ENCODE data around the gene IFITM5.
"Not testable (repeated sequence)": the region's sequence is repeated elsewhere in the genome, so short reads cannot be mapped to it uniquely, and the experiment has no call there.

Gene IFITM5

GRCh38 chr11:326592-326841 is 27.2 kb upstream of the IFITM5 start:
- no peaks in the 10 kb centered on the region for H3K27me3 ChIP-seq (ENCODE audit: control insufficient read depth, low read length)

GRCh38 chr11:325796-326591 is 26.7 kb upstream of the IFITM5 start:
- Histone ChIP-seq H3K4me1 (ENCODE audit: control insufficient read depth, low read length) (peaks cover 62% of the 10 kb centered on the region), H3K4me3 (ENCODE audit: low read length) (peak overlapping the region; percentile 69), H3K27me3 (ENCODE audit: control insufficient read depth, low read length) (no peaks in the 10 kb centered on the region), H4K20me1 (ENCODE audit: control insufficient read depth, insufficient read depth, low read depth, low read length) (no peaks in the 10 kb centered on the region), H3K36me3 (ENCODE audit: control insufficient read depth, low read length) (no peaks in the 10 kb centered on the region), H3K27ac (ENCODE audit: low read depth, low read length) (peak overlapping the region; percentile 92), H3K4me2 (ENCODE audit: low read length) (peak overlapping the region; percentile 92), H3K79me2 (ENCODE audit: control insufficient read depth, low read length) (no peaks in the 10 kb centered on the region), H3F3A (ENCODE audit: control insufficient read depth, insufficient read depth) (peaks cover 26% of the 10 kb centered on the region), H3K9me3 (ENCODE audit: control insufficient read depth, insufficient read depth, low read length) (peaks cover 6% of the 10 kb centered on the region; the same call in 1 of the 2 replicates), H3K9me2 (replicated peaks; ENCODE audit: control insufficient read depth, low read length) (no peaks in the 10 kb centered on the region)
- TF ChIP-seq EZH2phosphoT487 (IDR thresholded peaks at IDR 0.05; ENCODE audit: borderline replicate concordance, low read length) (no peak), CTCF (IDR thresholded peaks at IDR 0.05; ENCODE audit: low read depth, low read length, poor library complexity, severe bottlenecking) (no peak)

More at GRCh38 chr11:326592-326841, 27.2 kb upstream of the IFITM5 start:
- Histone ChIP-seq H3K27ac (ENCODE audit: low read depth, low read length) (peak overlapping the region; percentile 92), H3K9me3 (ENCODE audit: control insufficient read depth, insufficient read depth, low read length) (peaks cover 6% of the 10 kb centered on the region; the same call in 1 of the 2 replicates), H3K36me3 (ENCODE audit: control insufficient read depth, low read length) (no peaks in the 10 kb centered on the region), H3K79me2 (ENCODE audit: control insufficient read depth, low read length) (no peaks in the 10 kb centered on the region), H3K9me2 (replicated peaks; ENCODE audit: control insufficient read depth, low read length) (no peaks in the 10 kb centered on the region), H3K4me2 (ENCODE audit: low read length) (peak overlapping the region; percentile 92), H3K4me1 (ENCODE audit: control insufficient read depth, low read length) (peaks cover 62% of the 10 kb centered on the region), H3F3A (ENCODE audit: control insufficient read depth, insufficient read depth) (peaks cover 26% of the 10 kb centered on the region), H4K20me1 (ENCODE audit: control insufficient read depth, insufficient read depth, low read depth, low read length) (no peaks in the 10 kb centered on the region), H3K4me3 (ENCODE audit: low read length) (peak overlapping the region; percentile 69)
- TF ChIP-seq EZH2phosphoT487 (IDR thresholded peaks at IDR 0.05; ENCODE audit: borderline replicate concordance, low read length) (no peak), CTCF (IDR thresholded peaks at IDR 0.05; ENCODE audit: low read depth, low read length, poor library complexity, severe bottlenecking) (no peak)

DNA sequence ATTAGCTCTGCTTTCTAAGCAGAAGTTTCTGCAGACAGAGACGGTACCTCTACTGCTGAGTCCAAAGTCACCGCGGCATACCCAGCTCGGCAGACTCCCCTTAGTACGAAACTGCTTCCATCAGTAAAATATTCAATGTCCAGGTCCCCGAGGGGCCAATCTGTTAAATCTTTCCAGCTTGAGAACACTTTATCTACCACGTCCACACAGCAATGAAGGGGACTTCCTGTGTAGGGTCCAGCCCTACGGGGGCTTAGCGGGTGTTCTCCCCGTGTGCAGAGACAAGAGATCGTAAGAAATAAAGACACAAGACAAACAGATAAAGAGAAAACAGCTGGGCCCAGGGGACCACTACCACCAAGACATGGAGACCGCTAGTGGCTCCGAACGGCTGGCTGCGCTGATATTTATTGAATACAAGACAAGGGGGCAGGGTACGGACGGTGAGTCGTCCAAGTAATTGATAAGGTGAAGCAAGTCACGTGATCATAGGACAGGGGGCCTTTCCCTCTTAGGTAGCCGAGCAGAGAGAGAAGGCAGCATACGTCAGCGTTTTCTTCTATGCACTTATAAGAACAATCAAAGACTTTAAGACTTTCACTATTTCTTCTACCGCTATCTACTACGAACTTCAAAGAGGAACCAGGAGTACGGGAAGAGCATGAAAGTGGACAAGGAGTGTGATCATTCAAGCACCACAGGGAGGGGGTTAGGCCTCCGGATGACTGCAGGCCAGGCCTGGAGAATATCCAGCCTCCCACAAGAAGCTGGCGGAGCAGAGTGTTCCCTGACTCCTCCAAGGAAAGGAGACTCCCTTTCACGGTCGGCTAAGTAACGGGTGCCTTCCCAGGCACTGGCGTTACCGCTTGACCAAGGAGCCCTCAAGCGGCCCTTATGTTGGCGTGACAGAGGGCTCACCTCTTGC is 25.5 kb upstream of the IFITM5 start:
- not testable (repeated sequence) for H3K4me3 ChIP-seq (ENCODE audit: low read length); H3K9me2 ChIP-seq (replicated peaks; ENCODE audit: control insufficient read depth, low read length); H3K79me2 ChIP-seq (ENCODE audit: control insufficient read depth, low read length); H3K9me3 ChIP-seq (ENCODE audit: control insufficient read depth, insufficient read depth, low read length); H3K27me3 ChIP-seq (ENCODE audit: control insufficient read depth, low read length); H3K36me3 ChIP-seq (ENCODE audit: control insufficient read depth, low read length); H4K20me1 ChIP-seq (ENCODE audit: control insufficient read depth, insufficient read depth, low read depth, low read length)
- Histone ChIP-seq H3K4me1 (ENCODE audit: control insufficient read depth, low read length) (peaks cover 59% of the 10 kb centered on the region), H3F3A (ENCODE audit: control insufficient read depth, insufficient read depth) (peaks cover 25% of the 10 kb centered on the region), H3K4me2 (ENCODE audit: low read length) (peak overlapping the region; percentile 30), H3K27ac (ENCODE audit: low read depth, low read length) (peak overlapping the region; percentile 19)

All from DOHH2 (cell line).